ENCODE measurements around the gene TSPAN15.

The TSPAN15 gene

GRCh38 chr10:69554611-69555010 lies 103.3 kb downstream of the TSPAN15 start:
- WGBS (ENCODE audit: extremely low coverage, insufficient coverage, insufficient read length) = no CpG with 5 or more reads among the region's 6 CpGs
- Histone ChIP-seq H3K14ac (ENCODE audit: low read length) (no peak overlapping the region), H3K18ac (ENCODE audit: low read length) (no peak overlapping the region)

More at GRCh38 chr10:69554611-69555010, 103.3 kb downstream of the TSPAN15 start:
- no peaks in the 10 kb centered on the region for H3K79me1 ChIP-seq (ENCODE audit: low read length)
- H2BK12ac ChIP-seq (ENCODE audit: low read length) = no peak overlapping the region
- no peak overlapping the region for H2BK120ac ChIP-seq (ENCODE audit: insufficient read depth, low read length, poor library complexity)
- H3K23ac ChIP-seq (ENCODE audit: low read length) = no peak overlapping the region
- no peak overlapping the region for H3K4me3 ChIP-seq (ENCODE audit: low read depth, low read length)
- no peak for DNase-seq
- H2AFZ ChIP-seq (ENCODE audit: insufficient read depth, low read length, poor library complexity) = no peak overlapping the region
- H3K4ac ChIP-seq (ENCODE audit: low read depth, low read length) = no peak overlapping the region
- no peak overlapping the region for H4K12ac ChIP-seq (ENCODE audit: low read depth, low read length)
- H3K4me1 ChIP-seq (ENCODE audit: control insufficient read depth in 1 of 2, insufficient read depth in 2 of 2, low read length in 2 of 2) = no peaks in the 10 kb centered on the region
- H3K4me2 ChIP-seq (ENCODE audit: low read length) = no peak overlapping the region
- H4K91ac ChIP-seq (ENCODE audit: low read depth, low read length) = no peak overlapping the region
- peaks cover 8% of the 10 kb centered on the region for H3K9me3 ChIP-seq (ENCODE audit: insufficient read depth, low read depth, low read length)
- H3K27ac ChIP-seq (ENCODE audit: low read depth, low read length) = no peak overlapping the region
- no peaks in the 10 kb centered on the region for H3K79me2 ChIP-seq (ENCODE audit: control insufficient read depth, insufficient read depth, low read length, poor library complexity)
- no peak overlapping the region for H2BK5ac ChIP-seq (ENCODE audit: low read depth, low read length, poor library complexity)
- H2AK5ac ChIP-seq (ENCODE audit: low read length) = no peak overlapping the region
- no peak overlapping the region for H3K9ac ChIP-seq (ENCODE audit: low read length)
- no peak overlapping the region for H4K8ac ChIP-seq (ENCODE audit: low read depth, low read length)
- no peaks in the 10 kb centered on the region for H3K27me3 ChIP-seq (ENCODE audit: insufficient read depth, low read length)
- H3K36me3 ChIP-seq (ENCODE audit: control insufficient read depth in 1 of 2, insufficient read depth in 2 of 2, low read length in 2 of 2) = no peaks in the 10 kb centered on the region

Measured in trophoblast cell (in vitro differentiated cells and primary cell).